Esophagus squamous epithelium (tissue), 5 donors: Measurements from ENCODE around the gene TALDO1. TPM values are rescaled to one million over a fixed set of nuclear protein-coding genes. Genes with fewer than 3 reads are reported as not detected.
"Not testable (repeated sequence)": the region's sequence is repeated elsewhere in the genome, so short reads cannot be mapped to it uniquely, and the experiment has no call there.

Source experiments
- DNase-seq: peaks from one replicate; lab custom pipeline; 2025; lab: John Stamatoyannopoulos, UW
- H3K27ac ChIP-seq, 4 donors: fragments of 200-600 bp; sonication (generic); one replicate each; pipeline ENCODE4 v1.5.1; 2016 to 2019; ENCODE audit warnings: mild to moderate bottlenecking in 1 of 4
- H3K27me3 ChIP-seq, 4 donors: fragments of 200-600 bp; sonication (generic); 1 replicate in 3 of 4; 2 replicates in 1 of 4; pipeline versions ENCODE4 v1.5.1 to v1.6.0; 2017 to 2021; ENCODE audit warnings: antibody characterized with exemption in 1 of 4
- H3K36me3 ChIP-seq, 3 donors: fragments of 200-600 bp; sonication (generic); one replicate each; pipeline ENCODE4 v1.5.1; 2016 to 2019
- H3K4me1 ChIP-seq, 3 donors: fragments of 200-600 bp; sonication (generic); one replicate each; pipeline ENCODE4 v1.5.1; 2017 to 2019
- H3K4me3 ChIP-seq, 4 donors: fragments of 200-600 bp; sonication (generic); 1 replicate in 3 of 4; 2 replicates in 1 of 4; pipeline ENCODE4 v1.5.1; 2016 to 2019; ENCODE audit warnings: mild to moderate bottlenecking in 2 of 4, moderate library complexity in 1 of 4
- H3K9me3 ChIP-seq, 3 donors: fragments of 200-600 bp; sonication (generic); one replicate each; pipeline ENCODE4 v1.5.1; 2016 to 2019
- CTCF ChIP-seq, 6 experiments: fragments of 450-650 bp in 4 of 6; fragments of 200-600 bp in 2 of 6; sonication (generic) in 2 of 6; IDR thresholded peaks; one replicate each; pipeline ENCODE4 v1.5.1; 2016 to 2019; ENCODE audit warnings: antibody characterized with exemption in 6 of 6, mild to moderate bottlenecking in 4 of 6, moderate library complexity in 4 of 6
- POLR2A ChIP-seq, 4 donors: fragments of 450-650 bp; IDR thresholded peaks; one replicate each; pipeline ENCODE4 v1.6.1; 2017; ENCODE audit warnings: antibody characterized with exemption in 4 of 4, mild to moderate bottlenecking in 4 of 4, moderate library complexity in 3 of 4
- WGBS, 2 donors: methylation state at CpG; one replicate each; pipeline ENCODE4 v1.1.5; 2018; 5-methylcytosine and 5-hydroxymethylcytosine counted together
- intact Hi-C: fragments of 100-400 bp; cut with DNase I; formaldehyde crosslinking; loops from one replicate; pipeline ENCODE4 v1.15.0; 2022
- total RNA-seq, 4 donors: library from RNA; depleted of rRNA; stranded (reverse); fragments of >200 nt; gene quantifications; one replicate each; pipeline ENCODE4 v1.1.0, GENCODE V29; 2016
- donor health status: DM: yes; HTN: yes; CAD: no.

Gene TALDO1
- total RNA-seq, 4 donors from 2014 or later, result 311 to 629 (median 504) TPM

- intact Hi-C loops, result no loop called here
- Histone ChIP-seq H3K36me3 (no peaks in the 10 kb centered on the region), H3K4me3 (peak overlapping the region in 1 of 4 donors; percentile 7), H3K27me3 (no peaks in the 10 kb centered on the region), H3K4me1 (peaks cover 0 to 31% (median 9%) of the 10 kb centered on the region in 3 donors), H3K9me3 (no peaks in the 10 kb centered on the region), H3K27ac (peak overlapping the region in 3 of 4 donors; percentile 70 to 78 (median 74))
- WGBS, 2 donors, result 32 to 43% methylated on average over 10 of the region's 11 CpGs
- TF ChIP-seq POLR2A (IDR thresholded peaks at IDR 0.05), result no peak
- no peak for TF ChIP-seq CTCF (IDR thresholded peaks at IDR 0.05)
- DNase-seq, result no peak
These were observed 9.9 kb upstream of the TALDO1 start for GRCh38 chr11:737366-737765.

GRCh38 chr11:737899-738298 is 9.4 kb upstream of the TALDO1 start:
- peak overlapping the region in 1 of 4 donors; percentile 7 for H3K4me3 ChIP-seq
- 11 to 34% methylated on average over 9 to 10 of the region's 10 CpGs for WGBS, 2 donors
- intact Hi-C loops, H3K9me3 ChIP-seq, H3K36me3 ChIP-seq, DNase-seq, H3K27me3 ChIP-seq: not testable (repeated sequence)
- peaks cover 0 to 35% (median 9%) of the 10 kb centered on the region in 3 donors for H3K4me1 ChIP-seq
- peak overlapping the region in 3 of 4 donors; percentile 70 to 78 (median 74) for H3K27ac ChIP-seq

- DNase-seq, result no peak
- H3K4me3 ChIP-seq, result no peak overlapping the region
- H3K9me3 ChIP-seq, result no peaks in the 10 kb centered on the region
- H3K27me3 ChIP-seq, result no peaks in the 10 kb centered on the region
- H3K27ac ChIP-seq, result peak overlapping the region in 2 of 4 donors; percentile 22 to 61
- WGBS, 2 donors, result 65 to 87% methylated on average over 3 of the region's 3 CpGs
- intact Hi-C loops, result no loop called here
- TF ChIP-seq CTCF (IDR thresholded peaks at IDR 0.05), result no peak
- TF ChIP-seq POLR2A (IDR thresholded peaks at IDR 0.05), result no peak
- H3K4me1 ChIP-seq, result peaks cover 0 to 48% (median 14%) of the 10 kb centered on the region in 3 donors
- H3K36me3 ChIP-seq, result no peaks in the 10 kb centered on the region
These were observed 5.1 kb upstream of the TALDO1 start for GRCh38 chr11:742156-742546.

GRCh38 chr11:742571-743201 is 4.6 kb upstream of the TALDO1 start:
- DNase-seq, result no peak
- Histone ChIP-seq H3K27me3 (no peaks in the 10 kb centered on the region), H3K4me1 (peaks cover 0 to 42% (median 9%) of the 10 kb centered on the region in 3 donors), H3K27ac (peak overlapping the region in 1 of 4 donors; percentile 61), H3K4me3 (no peak overlapping the region), H3K9me3 (no peaks in the 10 kb centered on the region), H3K36me3 (no peaks in the 10 kb centered on the region)
- intact Hi-C loops, result no loop called here
- TF ChIP-seq CTCF (IDR thresholded peaks at IDR 0.05) (no peak), POLR2A (IDR thresholded peaks at IDR 0.05) (no peak)
- WGBS, 2 donors, result 84 to 93% methylated on average over 3 to 4 of the region's 4 CpGs

GRCh38 chr11:745428-745827 is 1.8 kb upstream of the TALDO1 start:
- WGBS, 2 donors, result 5 to 24% methylated on average over 1 of the region's 1 CpG
- intact Hi-C loops, result no loop called here
- H3K9me3 ChIP-seq, result no peaks in the 10 kb centered on the region
- peaks cover 4 to 57% (median 22%) of the 10 kb centered on the region in 3 donors for H3K4me1 ChIP-seq
- TF ChIP-seq POLR2A (IDR thresholded peaks at IDR 0.05), result no peak
- no peak for TF ChIP-seq CTCF (IDR thresholded peaks at IDR 0.05)
- H3K27me3 ChIP-seq, result no peaks in the 10 kb centered on the region
- H3K4me3 ChIP-seq, result no peak overlapping the region
- no peak overlapping the region for H3K27ac ChIP-seq
- DNase-seq, result no peak
- H3K36me3 ChIP-seq, result peaks cover 0 to 4% (median 0%) of the 10 kb centered on the region in 3 donors
